ENCODE data around the gene DYRK1A.

The DYRK1A gene

GRCh38 chr21:37550618-37551330 lies 184.2 kb downstream of the DYRK1A start:
- DNase-seq (ENCODE audit: low spot score): no peak

- DNase-seq (ENCODE audit: low spot score): no peak
Measured at GRCh38 chr21:37551331-37551992, 184.9 kb downstream of the DYRK1A start.

- DNase-seq (ENCODE audit: low spot score): no peak
Measured at GRCh38 chr21:37551993-37552355, 185.4 kb downstream of the DYRK1A start.

- DNase-seq (ENCODE audit: low spot score): no peak
Measured at GRCh38 chr21:37552496-37553029, 186.0 kb downstream of the DYRK1A start.

- DNase-seq (ENCODE audit: low spot score): peak; percentile 18
Measured at GRCh38 chr21:37553078-37553481, 186.5 kb downstream of the DYRK1A start.

DNA sequence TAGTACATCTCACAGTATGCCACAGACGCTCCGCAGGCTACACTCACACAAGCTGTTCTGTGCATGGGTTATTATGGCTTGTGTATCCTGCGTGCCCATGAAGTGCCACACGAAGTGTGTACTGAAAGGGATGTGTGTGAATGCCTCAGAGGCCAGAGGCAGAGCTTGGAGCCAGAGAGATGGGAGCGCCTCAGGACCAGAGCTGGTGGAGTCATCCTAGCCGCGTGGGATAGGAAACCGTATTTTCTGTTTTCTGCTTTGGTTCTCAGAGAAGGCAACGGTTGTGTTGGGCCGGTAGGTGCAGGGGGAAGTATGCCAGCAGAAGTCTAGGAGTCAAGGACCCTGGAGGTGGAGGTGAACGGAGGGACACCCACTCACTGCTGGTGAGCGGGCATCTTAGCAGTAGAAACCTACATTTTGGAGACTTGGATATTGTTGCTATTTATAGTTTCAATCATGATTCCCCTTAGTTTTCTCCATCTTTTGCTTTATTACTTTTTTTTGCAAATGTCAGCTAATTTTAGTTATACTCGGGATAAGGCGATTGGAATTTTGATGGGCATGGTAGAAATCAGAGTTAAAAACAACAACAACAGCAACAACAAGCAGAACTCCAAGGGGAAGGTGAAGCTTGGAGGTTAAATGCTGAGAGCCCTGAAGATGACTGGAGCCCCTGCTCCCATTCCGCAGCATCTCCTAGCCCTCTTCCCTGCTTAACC lies 188.2 kb downstream of the DYRK1A start:
- DNase-seq (ENCODE audit: low spot score): no peak

GRCh38 chr21:37555672-37556261 lies 189.2 kb downstream of the DYRK1A start:
- no peak for DNase-seq (ENCODE audit: low spot score)

GRCh38 chr21:37557261-37557950 lies 190.8 kb downstream of the DYRK1A start:
- DNase-seq (ENCODE audit: low spot score): no peak

DNA sequence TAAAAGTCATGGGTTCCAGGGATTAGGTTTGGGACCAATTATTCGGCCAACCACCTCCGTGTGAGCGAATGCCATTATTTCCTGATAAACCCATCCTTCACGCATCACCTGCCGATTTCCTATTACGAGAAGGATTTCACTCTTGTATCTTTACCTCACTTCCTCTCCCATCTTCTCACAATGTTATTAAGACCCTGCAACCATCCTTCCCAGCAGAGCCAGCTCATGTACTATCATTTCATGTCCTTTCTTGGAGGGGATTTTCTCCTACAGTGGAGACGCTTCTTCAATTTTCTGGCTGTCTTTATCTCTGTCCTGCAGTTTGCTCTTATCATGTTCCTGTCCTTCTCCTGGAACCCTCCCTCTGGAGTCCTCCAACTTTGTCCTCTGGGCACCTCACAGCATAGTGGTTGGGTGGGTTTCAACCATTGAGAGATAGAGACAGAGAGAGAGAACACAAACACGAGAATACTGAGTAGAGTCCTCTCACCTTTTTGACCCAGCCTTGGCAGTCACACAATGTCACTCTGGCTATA lies 192.2 kb downstream of the DYRK1A start:
- no peak for DNase-seq (ENCODE audit: low spot score)

- DNase-seq (ENCODE audit: low spot score): no peak
Measured at GRCh38 chr21:37560385-37560784, 193.8 kb downstream of the DYRK1A start.

DNA sequence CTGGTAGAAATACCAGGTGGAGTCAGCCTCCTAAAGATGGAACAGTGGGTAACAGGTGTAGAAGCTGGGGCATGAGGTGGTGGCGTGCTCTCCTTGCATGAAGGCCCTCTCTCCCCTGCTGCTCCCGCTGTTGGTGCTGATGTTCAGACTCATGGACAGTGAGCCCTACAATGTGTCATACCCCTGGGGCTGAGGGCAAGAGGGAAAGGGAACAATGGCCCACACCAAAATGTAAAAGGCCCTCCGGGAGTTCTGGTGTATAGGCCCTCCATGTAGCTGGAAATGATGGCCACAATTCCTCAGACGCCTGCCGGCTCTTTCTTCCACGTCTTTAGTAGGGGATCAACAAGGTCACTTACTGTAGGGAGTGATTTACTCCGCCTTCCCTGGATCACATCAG lies 194.9 kb downstream of the DYRK1A start:
- DNase-seq (ENCODE audit: low spot score): no peak

DNA sequence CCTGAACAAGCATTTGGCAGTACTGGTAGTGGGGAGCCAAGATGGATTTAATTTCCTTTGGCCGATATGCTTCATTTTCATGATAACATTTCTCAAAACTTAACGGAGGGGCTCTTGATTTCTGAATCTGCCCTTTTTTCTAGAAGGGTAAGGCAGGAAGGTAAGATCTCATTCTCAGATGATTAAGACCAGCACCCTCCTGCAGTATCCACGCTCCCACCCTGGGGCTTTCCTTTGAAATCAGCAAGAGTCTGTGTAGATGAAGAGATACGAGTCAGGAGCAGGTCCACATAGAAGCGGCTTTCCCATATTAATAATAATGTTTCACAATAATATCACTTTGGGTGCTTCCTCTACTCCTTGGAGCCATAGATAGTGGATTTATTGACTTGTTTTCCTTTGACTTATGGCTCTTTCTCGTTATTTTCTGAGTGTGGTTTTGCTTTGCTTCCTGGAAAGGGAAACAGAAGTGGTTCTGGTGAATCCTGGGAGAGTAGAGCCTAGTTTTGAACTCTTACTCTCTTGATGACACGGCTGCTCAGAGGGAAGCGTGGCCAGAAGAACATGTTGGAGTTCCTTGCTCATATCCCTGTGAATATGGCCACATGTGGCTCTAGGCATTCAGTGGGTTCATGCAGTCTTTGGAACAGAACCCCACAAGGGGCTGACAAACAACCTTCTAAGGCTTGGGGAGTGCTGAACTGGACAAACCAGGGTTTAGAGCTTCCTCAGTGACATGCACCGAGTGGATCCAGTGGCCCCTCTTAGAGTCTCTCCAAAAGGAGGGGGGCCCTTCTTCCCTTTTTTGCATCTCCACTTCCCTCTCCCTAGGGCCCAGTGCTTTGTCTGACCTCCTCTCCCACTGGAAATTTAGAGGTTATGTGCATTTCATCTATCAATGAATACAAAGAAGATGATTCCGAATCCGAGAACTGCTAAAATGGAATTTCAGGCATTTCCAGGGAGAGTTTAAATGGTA lies 195.7 kb downstream of the DYRK1A start:
- DNase-seq (ENCODE audit: low spot score): no peak

GRCh38 chr21:37562920-37563640 lies 196.5 kb downstream of the DYRK1A start:
- DNase-seq (ENCODE audit: low spot score): no peak

DNA sequence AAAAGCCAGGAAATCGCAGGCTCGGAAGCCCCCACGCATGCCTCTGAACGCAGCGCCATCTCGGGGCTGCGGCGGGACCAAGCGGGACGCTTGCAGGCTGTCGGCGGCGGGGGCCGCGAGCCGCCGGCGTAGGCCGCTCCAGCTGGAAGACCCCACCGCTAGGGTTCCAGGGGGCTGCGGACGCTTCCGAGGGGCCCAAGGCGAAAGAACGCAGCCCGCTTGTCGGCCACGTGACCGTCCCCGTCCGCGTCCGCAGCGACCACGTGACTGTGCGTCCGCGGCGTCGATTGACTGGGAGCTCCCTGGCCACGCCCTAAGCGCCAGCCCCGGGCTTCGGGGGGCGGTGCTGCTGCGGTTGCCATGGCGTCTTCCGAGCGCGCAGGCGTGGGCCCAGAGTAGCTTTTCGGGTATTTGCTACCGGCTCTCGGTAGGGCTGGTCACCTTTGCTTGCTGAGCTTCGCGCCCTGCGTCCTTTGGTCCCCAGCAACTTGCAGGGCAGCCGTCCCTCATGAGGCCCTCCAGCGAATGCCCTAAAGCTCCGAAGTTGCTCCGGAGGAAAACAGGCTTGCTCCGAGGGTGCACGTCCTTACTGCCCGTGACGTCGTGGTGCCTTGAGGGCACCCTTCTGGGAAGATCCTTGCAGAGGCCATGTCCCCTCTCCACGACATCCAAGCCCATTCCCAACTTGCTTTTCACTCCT lies 197.2 kb downstream of the DYRK1A start:
- DNase-seq (ENCODE audit: low spot score): peak; percentile 97

GRCh38 chr21:37564341-37564923 lies 197.9 kb downstream of the DYRK1A start:
- peak; percentile 87 for DNase-seq (ENCODE audit: low spot score)

GRCh38 chr21:37564924-37565529 lies 198.5 kb downstream of the DYRK1A start:
- no peak for DNase-seq (ENCODE audit: low spot score)

GRCh38 chr21:37565530-37566223 lies 199.1 kb downstream of the DYRK1A start:
- peak; percentile 24 for DNase-seq (ENCODE audit: low spot score)

All from Ammon's horn (tissue), 1 donor.